PC-9 (cell line): Measurements from ENCODE around the gene RNF212.

Experiments used
- EZH2 ChIP-seq: fragments of 200-600 bp; sonication (generic); IDR thresholded peaks from 2 replicates; pipeline ENCODE4 v1.8.0; 2017; ENCODE audit warnings: antibody characterized with exemption, low read depth
- TF ChIP-seq, protein P1 (sequence below): fragments of 200-600 bp; sonication (generic); conservative IDR thresholded peaks from 2 replicates; pipeline ENCODE4 v1.6.1; 2017; ENCODE audit warnings: mixed run types, antibody characterized with exemption, mild to moderate bottlenecking, moderate library complexity

DNA sequence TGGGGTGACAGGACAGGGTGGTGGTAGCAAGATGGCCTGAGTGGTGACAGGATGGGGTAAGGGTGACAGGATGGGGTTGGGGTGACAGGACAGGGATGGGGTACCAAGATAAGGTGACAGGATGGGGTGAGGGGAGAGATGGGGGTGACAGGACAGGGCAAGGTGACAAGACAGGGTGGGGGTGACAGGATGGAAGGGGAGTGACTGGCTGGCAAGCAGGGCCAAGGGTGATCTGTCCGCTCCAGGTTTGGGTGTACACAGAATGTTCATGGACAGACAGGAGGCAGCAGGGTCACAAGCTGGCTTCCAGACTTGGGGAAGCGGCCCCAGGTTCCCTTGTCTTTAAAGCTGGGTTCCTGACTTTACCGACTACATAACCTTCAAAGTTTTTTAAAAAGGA is 23.3 kb downstream of the RNF212 start:
- TF ChIP-seq, protein P1, sequence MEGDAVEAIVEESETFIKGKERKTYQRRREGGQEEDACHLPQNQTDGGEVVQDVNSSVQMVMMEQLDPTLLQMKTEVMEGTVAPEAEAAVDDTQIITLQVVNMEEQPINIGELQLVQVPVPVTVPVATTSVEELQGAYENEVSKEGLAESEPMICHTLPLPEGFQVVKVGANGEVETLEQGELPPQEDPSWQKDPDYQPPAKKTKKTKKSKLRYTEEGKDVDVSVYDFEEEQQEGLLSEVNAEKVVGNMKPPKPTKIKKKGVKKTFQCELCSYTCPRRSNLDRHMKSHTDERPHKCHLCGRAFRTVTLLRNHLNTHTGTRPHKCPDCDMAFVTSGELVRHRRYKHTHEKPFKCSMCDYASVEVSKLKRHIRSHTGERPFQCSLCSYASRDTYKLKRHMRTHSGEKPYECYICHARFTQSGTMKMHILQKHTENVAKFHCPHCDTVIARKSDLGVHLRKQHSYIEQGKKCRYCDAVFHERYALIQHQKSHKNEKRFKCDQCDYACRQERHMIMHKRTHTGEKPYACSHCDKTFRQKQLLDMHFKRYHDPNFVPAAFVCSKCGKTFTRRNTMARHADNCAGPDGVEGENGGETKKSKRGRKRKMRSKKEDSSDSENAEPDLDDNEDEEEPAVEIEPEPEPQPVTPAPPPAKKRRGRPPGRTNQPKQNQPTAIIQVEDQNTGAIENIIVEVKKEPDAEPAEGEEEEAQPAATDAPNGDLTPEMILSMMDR: no peak
- TF ChIP-seq EZH2: no peak
